Activated T-cell treated with anti-CD3 and anti-CD28 coated beads, Interleukin-2, amount 50 U/mL, for 72 hours (primary cell): ENCODE results near the gene EDAR. TPM values are rescaled to one million over a fixed set of nuclear protein-coding genes. Genes with fewer than 3 reads are reported as not detected.

ENCODE experiments used
- ATAC-seq, 2 donors: fragments of 150-1000 bp; cut with Tn5 transposase; replicated peaks in 1 of 2; 2 replicates each; pipeline ENCODE4 v1.10.0; 2021; ENCODE audit warnings: moderate library complexity in 2 of 2, mild to moderate bottlenecking in 1 of 2
- DNase-seq, 2 donors: peaks; one replicate each; pipeline ENCODE4 v3.0.0; 2021 to 2022; ENCODE audit warnings: mixed read lengths in 1 of 2
- H3K27ac Mint-ChIP-seq: one replicate; pipeline ENCODE4 v1.8.0; 2022; ENCODE audit warnings: mild to moderate bottlenecking, moderate library complexity, mixed read lengths
- H3K27me3 Mint-ChIP-seq: one replicate; pipeline ENCODE4 v1.8.0; 2022; ENCODE audit warnings: low read depth, mixed read lengths
- H3K36me3 Mint-ChIP-seq, 2 donors: one replicate each; pipeline ENCODE4 v1.8.0; 2022; ENCODE audit warnings: mixed read lengths in 2 of 2, mild to moderate bottlenecking in 1 of 2; ENCODE audit not compliant: insufficient read depth in 2 of 2
- H3K4me1 Mint-ChIP-seq: one replicate; pipeline ENCODE4 v1.8.0; 2022; ENCODE audit warnings: low read depth, mixed read lengths
- H3K4me3 Mint-ChIP-seq, 2 donors: one replicate each; pipeline ENCODE4 v1.8.0; 2022; ENCODE audit warnings: mild to moderate bottlenecking in 2 of 2, mixed read lengths in 2 of 2, moderate library complexity in 2 of 2
- H3K9me3 Mint-ChIP-seq, 2 donors: one replicate each; pipeline ENCODE4 v1.8.0; 2022; ENCODE audit warnings: mixed read lengths in 2 of 2
- total RNA-seq, 2 donors: library from RNA; stranded (reverse); gene quantifications; one replicate each; pipeline ENCODE4 v1.2.3, GENCODE V29; 2022

The EDAR gene
- total RNA-seq, 2 donors from 2014 or later: 0.28 to 1.4 TPM

- no peaks in the 10 kb centered on the region for H3K4me1 Mint-ChIP-seq
- ATAC-seq (peak in 1 of 2 donors; percentile 25), DNase-seq (no peak)
- H3K36me3 Mint-ChIP-seq: no peaks in the 10 kb centered on the region
- H3K27me3 Mint-ChIP-seq: no peaks in the 10 kb centered on the region
- H3K27ac Mint-ChIP-seq: no peak overlapping the region
- H3K4me3 Mint-ChIP-seq: no peak overlapping the region
- H3K9me3 Mint-ChIP-seq: no peaks in the 10 kb centered on the region
These were observed 67.7 kb downstream of the EDAR start for GRCh38 chr2:108921096-108922030.

GRCh38 chr2:108920686-108921085 is 68.3 kb downstream of the EDAR start:
- ATAC-seq: no peak
- H3K9me3 Mint-ChIP-seq: no peaks in the 10 kb centered on the region
- no peak overlapping the region for H3K27ac Mint-ChIP-seq
- H3K36me3 Mint-ChIP-seq: no peaks in the 10 kb centered on the region
- H3K4me3 Mint-ChIP-seq: no peak overlapping the region
- no peaks in the 10 kb centered on the region for H3K4me1 Mint-ChIP-seq
- no peak for DNase-seq
- no peaks in the 10 kb centered on the region for H3K27me3 Mint-ChIP-seq

- H3K4me3 Mint-ChIP-seq: no peak overlapping the region
- no peaks in the 10 kb centered on the region for H3K4me1 Mint-ChIP-seq
- H3K27me3 Mint-ChIP-seq: no peaks in the 10 kb centered on the region
- no peaks in the 10 kb centered on the region for H3K9me3 Mint-ChIP-seq
- H3K27ac Mint-ChIP-seq: no peak overlapping the region
- no peak for DNase-seq
- no peak for ATAC-seq
- no peaks in the 10 kb centered on the region for H3K36me3 Mint-ChIP-seq
These were observed 69.2 kb downstream of the EDAR start for GRCh38 chr2:108919571-108920373.

- Mint-ChIP-seq H3K9me3 (no peaks in the 10 kb centered on the region), H3K36me3 (no peaks in the 10 kb centered on the region), H3K4me1 (no peaks in the 10 kb centered on the region), H3K4me3 (no peak overlapping the region), H3K27ac (no peak overlapping the region), H3K27me3 (no peaks in the 10 kb centered on the region)
- no peak for ATAC-seq
- DNase-seq: no peak
These were observed 70.1 kb downstream of the EDAR start for GRCh38 chr2:108918941-108919341.

- Mint-ChIP-seq H3K27me3 (no peaks in the 10 kb centered on the region), H3K36me3 (no peaks in the 10 kb centered on the region), H3K4me3 (no peak overlapping the region), H3K27ac (no peak overlapping the region), H3K4me1 (no peaks in the 10 kb centered on the region), H3K9me3 (no peaks in the 10 kb centered on the region)
- ATAC-seq (no peak), DNase-seq (no peak)
These were observed 70.7 kb downstream of the EDAR start for GRCh38 chr2:108918156-108918874.

GRCh38 chr2:108917526-108917925 is 71.5 kb downstream of the EDAR start:
- DNase-seq (no peak), ATAC-seq (no peak)
- Mint-ChIP-seq H3K27ac (no peak overlapping the region), H3K4me1 (no peaks in the 10 kb centered on the region), H3K27me3 (no peaks in the 10 kb centered on the region), H3K4me3 (no peak overlapping the region), H3K9me3 (no peaks in the 10 kb centered on the region), H3K36me3 (no peaks in the 10 kb centered on the region)

- DNase-seq (no peak), ATAC-seq (no peak)
- Mint-ChIP-seq H3K27ac (no peak overlapping the region), H3K36me3 (no peaks in the 10 kb centered on the region), H3K4me3 (no peak overlapping the region), H3K27me3 (no peaks in the 10 kb centered on the region), H3K9me3 (no peaks in the 10 kb centered on the region), H3K4me1 (no peaks in the 10 kb centered on the region)
These were observed 72.1 kb downstream of the EDAR start for GRCh38 chr2:108916796-108917421.

- ATAC-seq (no peak), DNase-seq (no peak)
- Mint-ChIP-seq H3K27me3 (no peaks in the 10 kb centered on the region), H3K9me3 (no peaks in the 10 kb centered on the region), H3K4me3 (no peak overlapping the region), H3K36me3 (no peaks in the 10 kb centered on the region), H3K27ac (no peak overlapping the region), H3K4me1 (no peaks in the 10 kb centered on the region)
These were observed 72.8 kb downstream of the EDAR start for GRCh38 chr2:108916122-108916795.

GRCh38 chr2:108912629-108912902 is 76.5 kb downstream of the EDAR start:
- ATAC-seq (no peak), DNase-seq (no peak)
- no peak overlapping the region for H3K27ac Mint-ChIP-seq
- no peaks in the 10 kb centered on the region for H3K4me1 Mint-ChIP-seq
- H3K4me3 Mint-ChIP-seq: no peak overlapping the region
- H3K36me3 Mint-ChIP-seq: peaks cover 0 to 2% of the 10 kb centered on the region in 2 donors
- no peaks in the 10 kb centered on the region for H3K27me3 Mint-ChIP-seq
- H3K9me3 Mint-ChIP-seq: no peaks in the 10 kb centered on the region

GRCh38 chr2:108911807-108912628 is 77.0 kb downstream of the EDAR start:
- H3K4me3 Mint-ChIP-seq: no peak overlapping the region
- H3K27me3 Mint-ChIP-seq: no peaks in the 10 kb centered on the region
- H3K4me1 Mint-ChIP-seq: no peaks in the 10 kb centered on the region
- DNase-seq (no peak), ATAC-seq (no peak)
- H3K36me3 Mint-ChIP-seq: peaks cover 0 to 2% of the 10 kb centered on the region in 2 donors
- H3K27ac Mint-ChIP-seq: no peak overlapping the region
- no peaks in the 10 kb centered on the region for H3K9me3 Mint-ChIP-seq

GRCh38 chr2:108911401-108911800 is 77.6 kb downstream of the EDAR start:
- Mint-ChIP-seq H3K9me3 (no peaks in the 10 kb centered on the region), H3K27ac (no peak overlapping the region), H3K4me1 (no peaks in the 10 kb centered on the region), H3K27me3 (no peaks in the 10 kb centered on the region), H3K36me3 (peaks cover 0 to 2% of the 10 kb centered on the region in 2 donors), H3K4me3 (no peak overlapping the region)
- DNase-seq: no peak
- no peak for ATAC-seq
